ENCODE results near the gene NR3C2.

GRCh38 chr4:148329751-148330150 is 112.5 kb downstream of the NR3C2 start:
- TF ChIP-seq CTCF (IDR thresholded peaks at IDR 0.05; ENCODE audit: low read length) (no peak), EZH2 (optimal IDR thresholded peaks at IDR 0.05; ENCODE audit: low read depth, low read length) (no peak), EZH2phosphoT487 (IDR thresholded peaks at IDR 0.05; ENCODE audit: low read length) (no peak)
